NOMO-1 treated with DMSO at 0.1 percent for 48 hours (cell line): ENCODE results near the gene MAMLD1.

Source experiments
- DNase-seq: peaks from one replicate; lab custom pipeline; 2025; ENCODE audit not compliant: unreplicated experiment; lab: John Stamatoyannopoulos, UW

Gene MAMLD1

DNA sequence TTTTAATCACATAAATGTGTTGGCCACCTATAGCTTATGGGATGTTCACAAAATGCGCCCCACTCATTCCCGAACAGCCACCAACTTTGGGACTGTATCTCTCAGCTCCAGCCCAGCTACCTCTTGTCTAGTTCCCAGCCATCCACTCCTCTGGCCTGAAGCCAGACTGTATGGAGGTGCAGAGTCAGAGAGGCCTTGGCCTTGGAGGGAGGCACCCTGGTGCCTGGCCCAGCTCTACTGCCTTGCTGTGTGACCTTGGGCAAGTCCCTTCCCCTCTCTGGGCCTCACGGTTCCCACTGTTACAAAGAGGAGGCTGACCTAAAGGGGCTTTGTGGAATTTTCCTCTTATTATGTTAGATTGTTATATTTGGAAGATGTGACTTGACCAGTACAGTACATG, 13.9 kb downstream of the MAMLD1 start:
- no peak for DNase-seq

DNA sequence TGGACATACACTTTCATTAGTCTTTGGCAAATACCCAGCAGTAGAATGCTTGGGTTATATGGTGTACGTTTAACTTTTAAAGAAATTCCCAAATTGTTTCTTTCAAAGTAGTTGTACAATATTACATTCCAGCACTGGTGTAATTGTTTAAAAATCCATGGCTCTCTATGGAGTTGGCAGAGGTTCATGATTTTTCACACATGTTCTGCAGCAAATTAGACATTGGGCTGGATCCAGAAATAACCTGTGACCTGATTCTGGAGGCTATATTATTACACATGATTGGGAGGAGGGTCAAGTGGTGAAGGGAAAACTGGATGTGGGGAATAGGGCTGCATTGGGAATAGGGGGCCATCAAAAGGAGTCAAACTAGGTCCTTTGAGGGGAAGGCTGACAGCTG, 41.9 kb downstream of the MAMLD1 start:
- no peak for DNase-seq

DNA sequence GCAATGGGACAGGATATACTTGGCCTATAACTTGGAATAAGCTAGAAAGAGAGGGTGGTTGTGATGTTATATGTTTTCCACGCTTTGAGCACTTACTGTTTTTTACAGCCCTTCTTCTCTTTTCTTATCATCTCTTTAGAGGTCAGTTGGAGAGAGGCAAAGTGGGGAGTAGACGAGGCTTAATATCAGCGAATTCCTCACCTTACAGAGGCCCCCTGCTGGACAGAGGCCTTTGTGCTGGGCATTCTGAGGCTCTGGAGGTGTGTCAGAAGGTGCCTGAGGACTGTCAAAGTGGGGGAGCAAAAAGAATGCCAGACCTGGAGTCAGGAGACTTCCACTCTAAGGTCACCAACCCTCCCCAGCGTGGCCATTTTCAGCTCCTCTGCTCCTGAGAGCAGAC, 42.5 kb downstream of the MAMLD1 start:
- no peak for DNase-seq

DNA sequence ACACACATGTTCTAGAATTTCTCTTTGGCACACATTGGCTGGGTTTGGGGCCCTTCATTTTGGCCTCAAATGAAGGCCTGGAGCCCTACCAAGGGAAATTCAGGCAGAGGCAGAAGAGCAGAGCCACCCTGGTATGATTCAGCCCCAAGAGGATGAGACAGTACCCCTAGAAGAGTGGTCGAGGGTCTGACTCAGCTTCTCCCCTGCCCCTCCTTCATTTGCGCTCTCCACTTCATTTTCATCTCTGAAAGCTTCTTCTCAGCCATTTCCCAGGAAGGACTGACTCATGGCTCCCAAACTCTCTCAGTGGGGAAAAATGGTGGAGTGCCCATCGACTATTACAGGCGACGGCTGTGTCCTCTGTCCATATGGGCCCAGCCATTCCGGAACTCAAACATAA, 43.5 kb downstream of the MAMLD1 start:
- no peak for DNase-seq

DNA sequence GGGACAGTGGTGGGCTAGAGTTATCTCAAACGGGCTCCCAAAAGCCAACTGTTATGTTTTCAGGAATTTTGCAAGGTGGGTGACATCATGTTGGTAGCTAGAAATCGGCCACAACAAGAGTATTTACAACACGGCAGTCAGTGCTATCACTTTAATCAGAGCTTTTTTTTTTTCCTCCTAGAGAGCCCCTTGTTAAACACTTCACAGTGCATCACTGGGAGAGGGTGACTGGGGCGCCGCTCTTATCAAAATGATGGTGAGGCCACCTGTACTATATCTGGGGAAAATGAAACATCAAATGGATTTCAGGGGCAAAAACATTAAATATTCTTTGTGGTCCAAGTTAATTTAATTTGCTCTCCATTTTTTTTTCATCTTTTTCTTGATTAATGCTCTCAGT, 44.9 kb downstream of the MAMLD1 start:
- no peak for DNase-seq

DNA sequence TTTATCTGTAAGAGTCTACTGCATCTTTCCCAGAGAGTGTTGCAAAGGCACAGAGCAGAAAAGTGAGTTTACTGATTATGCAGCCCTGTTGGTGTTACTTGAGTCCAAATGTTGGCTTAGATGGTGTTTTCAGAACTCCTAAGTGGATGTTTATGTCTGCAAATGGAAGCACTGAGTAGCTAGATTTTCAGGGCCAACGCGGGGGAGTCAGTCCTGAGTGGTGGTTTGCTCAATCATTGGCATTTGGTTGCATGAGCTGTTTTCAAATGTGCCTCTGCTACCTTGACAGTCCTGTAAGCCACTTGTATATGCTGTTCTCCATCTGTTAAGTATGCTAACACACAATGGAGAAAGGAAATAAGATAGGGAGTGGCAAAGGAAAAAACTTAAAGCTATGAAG, 45.4 kb downstream of the MAMLD1 start:
- no peak for DNase-seq

DNA sequence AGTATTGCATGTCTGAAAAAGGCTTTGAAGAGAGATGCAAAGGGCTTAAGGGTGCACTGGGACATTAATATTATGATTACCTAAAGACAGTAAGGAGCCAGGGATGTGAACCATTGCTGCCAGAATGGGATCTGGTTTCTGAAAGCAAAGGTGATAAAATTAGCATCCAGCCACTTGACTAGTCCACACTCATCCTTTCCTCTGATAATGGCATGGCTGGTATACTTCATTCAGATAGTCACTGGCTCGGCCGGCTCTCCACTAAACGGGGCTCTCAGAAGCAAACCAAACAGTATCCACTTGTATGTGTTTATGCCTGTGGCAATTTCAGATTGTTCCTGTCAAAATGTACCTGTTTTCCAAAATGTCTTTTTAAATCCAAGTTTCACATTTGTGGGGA, 46.4 kb downstream of the MAMLD1 start:
- no peak for DNase-seq

DNA sequence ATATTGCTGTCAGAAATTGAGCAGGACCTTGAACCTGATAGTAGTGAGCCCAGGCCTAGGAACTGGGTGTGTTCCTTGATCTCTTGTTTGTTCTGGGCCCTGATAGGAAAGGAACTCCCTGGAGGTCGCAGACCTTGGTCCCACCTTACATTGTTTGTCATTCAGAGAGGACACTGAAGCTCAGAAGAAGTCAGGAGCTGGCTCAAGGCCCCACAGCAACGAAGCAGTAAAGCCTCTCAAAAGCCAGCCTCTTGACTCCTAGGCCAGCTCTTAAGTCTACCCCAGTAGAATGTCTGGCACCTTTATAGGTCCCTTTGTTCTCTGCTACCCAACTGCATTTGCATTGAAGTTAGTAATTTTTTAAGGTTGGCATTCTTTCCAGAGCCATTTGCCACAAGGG, 46.8 kb downstream of the MAMLD1 start:
- no peak for DNase-seq

DNA sequence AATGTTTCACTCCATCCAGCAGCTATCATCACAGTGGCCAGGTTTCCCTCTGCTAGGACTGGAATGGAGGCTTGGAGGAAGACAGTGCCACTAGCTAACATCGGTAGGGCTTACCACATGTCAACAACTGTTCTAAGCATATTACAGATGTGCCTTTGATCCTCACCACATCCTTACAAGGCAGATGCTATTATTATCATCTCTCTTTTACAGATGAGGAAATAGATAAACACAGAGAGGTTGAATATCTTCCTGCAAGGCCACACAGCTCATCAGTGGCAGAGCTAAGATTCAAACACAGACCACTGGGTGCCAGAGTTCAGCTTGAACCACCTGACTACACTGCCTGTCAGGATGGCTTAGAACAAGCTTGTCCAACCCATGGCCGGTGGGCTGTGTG, 47.4 kb downstream of the MAMLD1 start:
- DNase-seq: no peak

DNA sequence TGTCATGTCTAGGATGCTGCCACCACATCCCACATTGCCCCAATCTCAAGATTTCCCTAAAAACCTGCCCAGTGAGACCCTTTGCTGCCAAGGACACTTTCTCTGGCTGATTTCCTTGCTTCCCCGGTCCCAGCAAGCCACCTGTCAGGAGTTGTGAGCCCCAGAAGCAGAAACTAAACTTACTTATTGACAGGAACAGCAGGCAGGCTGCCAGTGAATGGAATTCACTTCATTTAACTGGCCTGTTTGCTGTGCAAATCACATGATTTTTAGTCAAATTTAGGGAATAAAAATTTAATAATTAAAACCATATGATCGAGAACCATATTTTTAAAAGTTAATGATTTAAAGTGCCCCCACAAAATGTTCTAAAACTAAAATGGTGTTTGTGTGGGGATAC, 48.5 kb downstream of the MAMLD1 start:
- DNase-seq: no peak

DNA sequence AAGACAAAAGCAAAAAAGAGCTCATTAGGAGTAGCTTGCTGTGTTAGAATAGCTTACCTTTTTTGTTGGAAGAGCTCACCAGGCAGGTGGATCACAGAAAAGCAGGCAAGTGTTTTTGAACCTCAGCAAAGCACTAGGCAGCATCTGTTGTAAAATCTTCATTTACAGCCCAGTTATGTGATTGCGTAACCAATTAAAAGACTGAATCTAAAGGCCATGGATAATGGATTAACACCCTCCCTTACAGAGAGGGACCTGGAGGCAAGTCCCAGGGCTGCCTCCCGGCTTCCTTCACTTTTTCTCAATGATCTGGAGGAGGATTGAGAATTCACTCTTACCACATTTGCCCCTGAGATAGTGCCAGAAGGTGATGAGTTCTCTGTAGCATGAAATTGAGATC, 51.1 kb downstream of the MAMLD1 start:
- no peak for DNase-seq

DNA sequence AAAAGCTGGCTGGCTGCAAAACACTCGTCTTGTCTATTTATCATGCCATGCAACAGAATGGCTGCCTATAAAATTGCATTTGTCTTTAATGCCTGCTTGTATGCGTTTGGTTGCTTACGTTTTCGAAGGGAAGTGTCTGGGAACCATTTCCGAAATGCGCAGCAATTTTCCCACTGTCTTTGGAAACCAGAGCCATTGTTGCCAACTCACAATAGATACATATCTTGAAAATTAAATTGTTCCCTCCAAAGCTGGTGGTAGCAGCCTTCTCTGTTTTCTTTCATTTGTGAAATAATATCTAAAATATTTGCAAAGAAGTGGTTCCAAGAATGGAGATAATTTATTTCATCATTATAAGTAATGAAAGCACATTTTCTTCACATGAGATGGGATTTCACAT, 53.4 kb downstream of the MAMLD1 start:
- DNase-seq: no peak

DNA sequence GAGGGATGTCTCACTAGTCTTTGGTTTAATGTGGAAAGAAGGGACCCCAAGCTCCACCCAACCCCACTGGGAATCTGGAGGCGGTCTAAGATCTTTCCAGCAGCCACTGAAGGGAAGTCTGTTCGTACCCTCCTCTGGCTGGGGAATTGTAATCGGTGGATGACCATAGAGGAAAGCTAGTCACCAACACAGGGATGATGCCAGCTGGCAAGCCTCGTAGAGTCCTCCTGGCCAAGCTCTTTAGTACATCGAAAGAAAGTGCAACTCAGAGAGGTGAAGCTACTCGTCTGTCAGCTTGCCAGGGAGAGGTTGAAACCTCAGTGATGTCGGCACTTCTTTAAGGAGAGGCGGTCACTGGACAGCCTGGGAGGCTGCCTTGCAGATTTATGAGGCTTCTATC, 58.7 kb downstream of the MAMLD1 start:
- DNase-seq: no peak

DNA sequence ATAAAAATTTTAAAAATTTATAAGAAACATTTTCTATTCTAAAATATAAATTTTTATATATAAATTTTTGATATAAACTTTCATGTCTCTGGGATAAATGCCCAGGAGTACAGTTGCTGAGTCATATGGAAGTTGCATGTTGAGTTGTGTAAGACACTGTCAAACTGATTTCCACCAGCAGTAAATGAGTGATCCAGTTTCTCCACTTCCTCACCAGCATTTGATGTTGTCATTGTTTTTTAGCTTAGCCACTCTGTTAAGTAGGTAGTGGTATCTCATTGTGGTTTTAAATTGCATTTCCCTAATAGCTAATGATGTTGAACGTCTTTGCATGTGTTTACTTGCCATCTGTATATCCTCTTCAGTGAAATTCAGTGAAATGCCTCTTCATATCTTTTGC, 66.5 kb downstream of the MAMLD1 start:
- peak; percentile 87 for DNase-seq

DNA sequence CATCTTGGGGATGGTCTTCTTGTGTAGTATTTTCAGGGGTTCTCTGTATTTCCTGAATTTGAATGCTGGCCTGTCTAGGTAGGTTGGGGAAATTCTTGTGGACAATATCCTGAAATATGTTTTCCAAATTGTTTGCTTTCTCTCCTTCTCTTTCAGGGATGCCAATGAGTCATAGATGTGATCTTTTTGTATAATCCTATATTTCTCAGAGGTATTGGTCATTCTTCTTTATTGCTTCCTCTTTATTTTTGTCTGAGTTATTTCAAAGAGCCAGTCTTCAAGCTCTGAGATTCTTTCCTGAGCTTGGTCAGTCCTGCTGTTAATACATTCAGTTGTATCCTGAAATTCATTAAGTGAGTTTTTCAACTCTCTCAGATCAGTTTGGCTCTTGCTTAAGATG, 73.1 kb downstream of the MAMLD1 start:
- DNase-seq: no peak

DNA sequence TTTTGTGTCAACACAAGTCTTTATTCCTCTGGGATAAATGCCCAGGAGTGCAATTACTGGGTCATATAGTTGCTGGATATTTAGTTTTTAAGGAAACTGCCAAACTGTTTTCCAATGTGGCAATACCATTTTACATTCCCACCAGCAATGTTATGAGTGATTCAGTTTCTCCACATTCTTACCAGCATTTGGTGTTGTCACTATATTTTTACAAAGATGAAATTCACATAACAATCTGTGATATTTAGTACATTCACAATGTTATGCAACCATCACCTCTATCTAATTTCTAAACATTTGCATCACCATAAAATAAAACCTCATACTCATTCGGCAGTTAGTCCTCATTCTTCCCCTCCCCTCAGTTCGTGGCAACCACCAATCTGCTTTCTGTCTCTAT, 75.0 kb downstream of the MAMLD1 start:
- no peak for DNase-seq

DNA sequence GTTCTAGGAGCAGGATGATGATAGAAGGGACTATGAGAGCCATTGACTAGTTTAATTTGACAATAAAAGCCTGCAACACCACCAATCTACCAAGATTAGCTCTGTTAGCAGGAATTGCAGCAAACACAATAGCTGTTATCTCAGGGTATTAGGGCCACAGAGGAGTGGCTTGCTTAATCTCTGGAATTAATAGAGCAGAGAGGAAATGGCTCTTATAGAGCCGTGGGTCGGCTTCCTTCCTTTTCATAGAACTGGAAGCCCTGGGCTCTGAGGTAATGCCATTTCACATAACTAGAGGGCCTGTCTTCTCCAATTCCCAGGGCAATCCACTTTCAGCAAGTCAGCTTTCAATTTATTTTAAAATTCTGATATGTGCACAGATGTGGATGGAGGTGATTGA, 83.0 kb downstream of the MAMLD1 start:
- peak; percentile 10 for DNase-seq

DNA sequence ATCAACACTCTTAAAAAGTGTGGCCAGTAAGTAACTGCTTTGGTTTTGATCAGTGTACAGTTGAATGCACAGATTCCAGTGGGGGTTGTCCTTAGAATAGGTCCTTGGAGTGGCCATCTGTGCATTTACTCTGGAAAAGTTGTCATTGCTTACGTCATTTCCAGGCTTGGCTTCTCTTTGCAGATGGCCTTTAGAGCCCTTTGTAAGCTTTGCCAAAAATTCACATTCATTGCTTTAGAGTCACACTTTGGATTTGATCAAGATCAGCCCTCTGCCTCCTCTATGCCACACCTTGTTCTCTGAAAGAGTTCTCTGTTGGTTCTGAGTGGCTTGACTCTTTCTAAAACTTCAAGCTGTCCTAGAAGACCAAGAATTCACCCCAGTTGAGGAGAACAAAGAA, 83.9 kb downstream of the MAMLD1 start:
- no peak for DNase-seq

DNA sequence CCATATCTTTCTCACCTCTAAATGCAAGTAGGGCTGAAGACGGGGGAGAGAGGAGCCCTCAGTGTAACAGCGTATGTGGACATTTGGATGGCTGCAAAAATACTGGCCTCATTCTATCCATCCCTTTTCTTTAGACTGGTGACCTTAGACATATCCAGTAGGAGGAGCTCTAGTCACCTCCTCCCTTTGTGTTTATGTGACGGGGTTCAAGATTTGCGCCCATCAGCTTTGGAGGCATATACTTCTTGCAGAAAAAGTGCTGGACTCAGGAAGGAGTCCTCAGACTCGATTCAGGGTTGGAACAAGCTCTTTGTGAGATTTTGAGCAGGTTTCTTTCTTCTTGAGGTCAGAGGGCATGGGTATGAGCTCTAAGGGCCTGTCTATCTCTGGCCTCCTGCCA, 86.2 kb downstream of the MAMLD1 start:
- DNase-seq: no peak

DNA sequence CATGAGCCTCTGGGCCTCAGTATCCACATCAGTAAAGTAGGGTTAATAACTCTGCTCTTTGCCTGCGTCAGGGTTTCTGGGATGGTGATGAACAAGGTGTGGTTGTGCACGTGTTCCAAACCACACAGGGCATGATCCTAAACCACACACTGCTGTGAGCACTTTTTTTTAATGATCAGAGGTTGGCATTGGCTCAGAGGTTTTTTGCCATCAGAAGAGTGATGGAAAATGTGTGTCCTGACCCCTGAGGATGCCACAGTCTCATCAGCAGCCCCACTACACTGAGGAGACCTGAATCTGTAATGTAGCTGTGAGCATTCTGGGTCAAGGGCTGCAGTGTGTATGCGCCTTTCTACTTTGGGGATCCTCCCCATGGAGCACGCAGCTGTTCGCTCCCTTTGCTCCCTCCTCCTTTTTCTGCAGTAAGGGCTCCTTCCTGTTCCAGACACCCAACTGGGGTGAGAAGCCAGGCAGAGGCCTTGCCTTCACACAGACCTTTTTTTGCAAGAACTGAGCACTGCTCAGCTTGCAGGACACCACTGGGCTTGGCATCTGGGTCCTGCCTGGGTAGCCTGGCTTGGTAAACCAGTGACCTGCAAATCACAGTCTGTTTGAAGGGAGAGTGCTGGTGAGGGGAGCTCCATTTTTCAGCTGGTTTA, 87.5 kb downstream of the MAMLD1 start:
- no peak for DNase-seq

DNA sequence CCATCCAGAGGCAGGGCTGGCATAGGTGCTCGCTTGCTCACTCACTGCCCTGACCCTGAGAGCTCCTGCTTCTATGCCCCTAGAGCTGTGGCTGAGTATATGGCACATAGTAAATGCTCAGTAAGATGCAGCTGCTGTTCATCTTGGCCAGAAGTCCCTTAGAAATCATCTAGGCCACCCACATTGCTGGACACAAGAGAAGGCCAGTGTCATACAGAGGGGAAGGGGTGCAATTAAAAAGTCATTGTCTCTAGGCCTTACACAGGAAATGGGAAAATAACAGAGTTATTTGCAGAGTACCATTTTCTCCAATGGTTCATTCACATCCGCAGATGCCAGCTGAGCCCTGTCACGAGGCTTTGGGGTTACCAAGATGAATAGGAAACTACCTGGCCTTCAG, 88.8 kb downstream of the MAMLD1 start:
- DNase-seq: no peak

DNA sequence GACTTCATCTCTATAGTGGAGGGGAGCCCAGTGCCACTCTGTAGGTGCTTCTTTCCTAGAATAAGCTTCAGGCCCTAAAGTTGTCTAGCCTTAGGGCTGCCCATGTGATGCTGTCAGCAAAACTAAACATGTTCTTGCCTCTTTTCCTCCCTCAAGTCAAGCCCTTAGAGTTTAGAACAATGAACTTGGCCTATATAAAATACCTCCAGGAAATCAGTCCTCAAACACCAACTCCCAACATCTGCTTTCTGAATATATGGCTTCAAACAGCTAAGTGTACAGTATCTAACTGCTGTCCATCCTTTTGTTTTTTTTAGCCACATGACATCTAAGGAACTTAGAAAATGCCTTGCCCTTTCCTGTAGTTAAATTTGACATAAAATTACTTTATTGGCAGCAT, 91.0 kb downstream of the MAMLD1 start:
- no peak for DNase-seq

DNA sequence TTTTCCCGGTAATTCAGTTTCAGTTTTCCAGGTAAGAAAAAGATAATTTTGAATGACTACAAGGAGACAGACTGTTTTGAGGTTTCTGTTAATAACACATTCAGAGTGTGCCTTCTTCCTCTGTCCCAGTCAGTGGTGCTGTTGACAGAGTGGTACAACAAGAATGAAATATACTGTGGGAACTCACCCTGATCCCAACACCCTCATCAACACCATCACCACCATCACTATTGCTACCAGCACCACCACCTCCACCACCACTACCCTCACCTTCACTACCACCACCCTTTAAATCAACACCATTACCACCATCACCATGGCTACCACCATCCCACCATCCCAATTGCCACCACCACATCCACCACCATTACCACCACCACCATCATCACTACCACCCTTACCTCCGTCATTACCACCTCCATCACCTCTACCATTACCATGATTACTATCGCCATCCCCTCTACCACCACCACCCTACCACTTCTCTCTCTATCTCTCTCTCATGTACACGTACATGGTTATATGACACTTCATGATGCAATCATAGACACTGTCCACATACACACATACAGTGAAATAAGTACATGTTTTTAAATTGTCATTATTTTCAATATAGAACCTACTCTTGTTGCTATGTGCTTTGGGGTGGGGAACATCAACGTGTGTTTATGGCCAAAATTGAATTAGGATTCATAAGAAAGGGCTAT, 91.5 kb downstream of the MAMLD1 start:
- no peak for DNase-seq
